Measurements from ENCODE around the gene MSI2.

The MSI2 gene

GRCh38 chr17:57715981-57716380, 459.7 kb downstream of the MSI2 start:
- no peak for DNase-seq

- no peak for DNase-seq
Observed at GRCh38 chr17:57718878-57719277, 462.6 kb downstream of the MSI2 start.

- DNase-seq, result no peak
Observed at GRCh38 chr17:57720386-57721035, 464.2 kb downstream of the MSI2 start.

- DNase-seq, result no peak
Observed at GRCh38 chr17:57721967-57722703, 465.8 kb downstream of the MSI2 start.

GRCh38 chr17:57722704-57723043, 466.4 kb downstream of the MSI2 start:
- no peak for DNase-seq

- no peak for DNase-seq
Observed at GRCh38 chr17:57723427-57724025, 467.2 kb downstream of the MSI2 start.

- no peak for DNase-seq
Observed at GRCh38 chr17:57724026-57724728, 467.9 kb downstream of the MSI2 start.

GRCh38 chr17:57724729-57725125, 468.4 kb downstream of the MSI2 start:
- DNase-seq, result no peak

- DNase-seq, result no peak
Observed at GRCh38 chr17:57726213-57726790, 470.0 kb downstream of the MSI2 start.

- no peak for DNase-seq
Observed at GRCh38 chr17:57726838-57727237, 470.5 kb downstream of the MSI2 start.

GRCh38 chr17:57727630-57728175, 471.4 kb downstream of the MSI2 start:
- DNase-seq, result no peak

- DNase-seq, result no peak
Observed at GRCh38 chr17:57730026-57730701, 473.8 kb downstream of the MSI2 start.

GRCh38 chr17:57732062-57732461, 475.7 kb downstream of the MSI2 start:
- no peak for DNase-seq

GRCh38 chr17:57733085-57733484, 476.8 kb downstream of the MSI2 start:
- DNase-seq, result no peak

All from GOT3 (cell line).